A549 (cell line): ENCODE results near the gene SLC23A3.

Experiments
- MYC ChIP-seq: IDR thresholded peaks from 2 replicates; pipeline ENCODE4 v1.6.1; 2012; ENCODE audit warnings: mild to moderate bottlenecking, inconsistent platforms, low read length, improper control_type of control experiment, borderline replicate concordance
- PHF8 ChIP-seq: fragments of 200-600 bp; sonication (generic); IDR thresholded peaks from 2 replicates; pipeline ENCODE4 v1.6.1; 2016; ENCODE audit warnings: low read depth, mild to moderate bottlenecking, antibody characterized with exemption, moderate library complexity, borderline replicate concordance
- RCOR1 ChIP-seq: fragments of 150-350 bp; IDR thresholded peaks from 2 replicates; pipeline ENCODE4 v1.6.1; 2014; ENCODE audit warnings: antibody characterized with exemption, low read length, low read depth
- REST ChIP-seq: fragments of 200-600 bp; sonication (generic); IDR thresholded peaks from 2 replicates; pipeline ENCODE4 v1.6.1; 2016; ENCODE audit warnings: antibody characterized with exemption, mild to moderate bottlenecking, moderate library complexity
- USF2 ChIP-seq: fragments of 450-650 bp; IDR thresholded peaks from 2 replicates; pipeline ENCODE4 v1.6.1; 2014; ENCODE audit warnings: antibody characterized with exemption
- TF ChIP-seq, protein P1 (sequence below): fragments of >200 bp; sonication (Bioruptor Twin); formaldehyde crosslinking; IDR thresholded peaks from 3 replicates; pipeline ENCODE4 v1.5.1; 2016

DNA sequence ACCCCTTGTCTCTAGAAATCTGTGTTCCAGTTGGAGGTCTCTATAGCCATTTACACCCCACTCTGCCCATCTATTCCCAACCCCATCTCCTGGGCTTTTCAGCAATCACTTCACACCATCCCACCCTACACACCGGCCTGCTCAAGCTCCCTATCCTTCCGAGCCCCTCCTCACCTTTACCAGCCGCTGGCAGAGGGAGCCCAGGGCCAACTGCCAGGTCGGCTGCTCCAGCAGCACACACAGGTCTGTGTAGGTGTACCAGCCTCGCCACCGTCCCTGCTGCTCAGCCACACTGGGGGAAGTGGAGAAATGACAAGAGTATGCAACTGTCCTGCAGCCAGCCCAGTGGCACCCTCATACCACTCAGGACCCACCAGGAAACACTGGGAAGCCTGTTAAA lies 3.3 kb upstream of the SLC23A3 start:
- TF ChIP-seq RCOR1 (no peak), REST (no peak), MYC (no peak), PHF8 (no peak), USF2 (no peak)
- TF ChIP-seq, protein P1, sequence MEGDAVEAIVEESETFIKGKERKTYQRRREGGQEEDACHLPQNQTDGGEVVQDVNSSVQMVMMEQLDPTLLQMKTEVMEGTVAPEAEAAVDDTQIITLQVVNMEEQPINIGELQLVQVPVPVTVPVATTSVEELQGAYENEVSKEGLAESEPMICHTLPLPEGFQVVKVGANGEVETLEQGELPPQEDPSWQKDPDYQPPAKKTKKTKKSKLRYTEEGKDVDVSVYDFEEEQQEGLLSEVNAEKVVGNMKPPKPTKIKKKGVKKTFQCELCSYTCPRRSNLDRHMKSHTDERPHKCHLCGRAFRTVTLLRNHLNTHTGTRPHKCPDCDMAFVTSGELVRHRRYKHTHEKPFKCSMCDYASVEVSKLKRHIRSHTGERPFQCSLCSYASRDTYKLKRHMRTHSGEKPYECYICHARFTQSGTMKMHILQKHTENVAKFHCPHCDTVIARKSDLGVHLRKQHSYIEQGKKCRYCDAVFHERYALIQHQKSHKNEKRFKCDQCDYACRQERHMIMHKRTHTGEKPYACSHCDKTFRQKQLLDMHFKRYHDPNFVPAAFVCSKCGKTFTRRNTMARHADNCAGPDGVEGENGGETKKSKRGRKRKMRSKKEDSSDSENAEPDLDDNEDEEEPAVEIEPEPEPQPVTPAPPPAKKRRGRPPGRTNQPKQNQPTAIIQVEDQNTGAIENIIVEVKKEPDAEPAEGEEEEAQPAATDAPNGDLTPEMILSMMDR: no peak
